ENCODE measurements around the gene PTPRD. TPM values are rescaled to one million over a fixed set of nuclear protein-coding genes. Genes with fewer than 3 reads are reported as not detected.

The PTPRD gene
- total RNA-seq, 1 experiment from 2014 or later = not detected

DNA sequence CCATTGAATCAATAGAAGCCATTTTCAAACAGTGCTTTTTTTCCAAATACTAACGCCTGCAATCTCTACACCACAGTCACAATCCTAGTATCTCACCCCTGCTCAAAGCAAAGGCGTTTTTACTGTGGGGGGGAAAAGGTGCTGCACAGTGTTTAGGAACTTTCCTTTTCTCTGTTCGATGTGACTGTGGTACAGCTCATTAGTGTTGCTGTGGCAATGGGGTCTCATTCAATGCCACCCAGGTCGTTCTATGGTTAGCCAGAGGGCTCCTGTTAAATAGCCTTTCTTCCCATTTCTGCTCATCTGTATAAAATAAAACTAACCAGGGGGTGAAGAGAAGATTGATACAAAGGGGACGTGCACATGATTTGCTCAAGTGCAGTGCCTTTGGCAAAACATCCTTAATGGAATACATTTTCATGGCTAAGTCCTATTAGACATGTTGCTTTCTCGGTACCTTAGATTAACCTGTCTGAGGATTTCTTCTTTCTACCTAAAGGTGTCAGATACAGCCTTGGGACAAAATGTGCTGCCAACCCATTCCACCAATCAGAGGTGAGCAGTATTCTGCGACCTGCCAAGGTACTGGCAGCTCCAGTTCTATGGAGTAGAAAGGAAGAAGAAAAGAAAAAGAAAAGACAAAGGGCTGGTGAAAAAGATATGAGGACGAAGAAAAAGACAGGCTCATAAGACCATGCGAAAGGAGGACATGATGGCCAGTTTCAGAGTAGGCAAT is 2161.8 kb downstream of the PTPRD start:
- DNase-seq (ENCODE audit: low read depth) = no peak

DNA sequence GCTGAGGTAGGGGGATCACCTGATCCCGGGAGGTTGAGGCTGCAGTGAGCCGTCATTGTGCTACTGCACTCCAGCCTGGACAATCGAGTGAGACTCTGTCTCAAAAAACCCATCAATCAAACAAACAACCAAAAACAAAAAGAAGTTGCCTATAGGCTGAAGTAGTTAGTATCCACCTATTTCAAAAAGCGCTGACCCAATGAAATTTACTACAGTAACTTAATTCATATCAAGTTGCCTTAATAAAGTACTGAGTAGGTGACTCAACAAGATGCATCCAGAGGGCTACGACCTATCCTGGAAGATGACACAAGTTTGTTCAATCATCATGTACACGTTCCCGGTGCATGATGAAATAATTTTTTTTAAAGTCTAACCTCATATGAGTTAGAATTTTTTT is 2164.6 kb downstream of the PTPRD start:
- no peak for DNase-seq (ENCODE audit: low read depth)

DNA sequence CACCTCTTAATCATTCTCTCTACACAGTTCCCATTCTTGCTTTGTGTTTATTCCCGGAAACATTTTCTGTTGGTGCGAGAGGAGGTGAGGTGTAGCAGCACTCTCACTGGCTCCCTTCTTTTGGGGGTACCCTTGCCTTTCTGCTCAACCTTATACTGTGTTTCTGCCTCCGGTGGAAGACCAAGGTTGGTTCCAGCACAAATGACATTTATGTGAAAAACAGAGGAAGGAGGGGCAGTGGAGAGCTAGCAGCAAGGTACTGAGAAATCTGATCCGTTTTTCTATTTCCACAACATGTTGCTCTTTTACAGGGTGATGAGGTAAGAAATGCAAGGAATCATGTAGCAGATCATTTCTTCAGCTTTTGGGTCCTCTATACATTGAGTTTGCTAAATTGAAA is 2165.2 kb downstream of the PTPRD start:
- no peak for DNase-seq (ENCODE audit: low read depth)

DNA sequence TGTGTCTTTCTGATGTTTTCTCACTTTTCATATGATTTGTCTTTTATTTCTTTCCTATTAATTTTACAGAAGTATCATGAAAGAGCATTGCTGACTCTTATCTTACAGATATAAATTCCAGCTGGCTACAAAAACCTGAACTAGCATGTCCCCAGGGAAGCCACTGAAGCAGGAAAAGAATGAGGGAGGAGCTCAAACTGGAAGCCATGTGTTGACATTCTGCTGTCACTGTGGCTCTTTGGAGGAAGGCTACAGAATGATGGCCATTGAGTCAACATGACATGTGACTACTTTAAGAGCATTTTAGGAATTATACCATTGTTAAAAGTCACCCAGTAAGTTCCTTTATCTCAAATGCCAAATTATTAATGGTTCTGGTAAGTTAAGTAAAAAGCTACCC is 2174.9 kb downstream of the PTPRD start:
- DNase-seq (ENCODE audit: low read depth) = no peak

DNA sequence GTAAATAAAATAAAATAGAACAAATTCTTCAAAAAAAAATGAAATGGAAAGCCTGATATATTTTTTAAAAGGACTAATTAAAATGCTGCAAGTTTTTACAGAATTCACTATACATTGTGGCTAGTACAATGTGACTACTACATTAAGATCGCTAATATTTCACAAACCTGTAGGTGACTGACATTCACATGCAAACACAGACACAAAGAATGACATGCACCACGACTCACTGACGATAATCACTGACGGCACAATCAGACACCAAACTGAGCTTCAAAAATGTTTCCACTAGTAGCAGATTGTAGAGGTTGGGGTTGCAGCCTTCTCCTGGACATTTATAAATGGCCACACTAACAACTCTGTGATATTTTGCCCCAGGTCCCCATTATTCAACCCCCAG is 2175.5 kb downstream of the PTPRD start:
- DNase-seq (ENCODE audit: low read depth) = no peak

DNA sequence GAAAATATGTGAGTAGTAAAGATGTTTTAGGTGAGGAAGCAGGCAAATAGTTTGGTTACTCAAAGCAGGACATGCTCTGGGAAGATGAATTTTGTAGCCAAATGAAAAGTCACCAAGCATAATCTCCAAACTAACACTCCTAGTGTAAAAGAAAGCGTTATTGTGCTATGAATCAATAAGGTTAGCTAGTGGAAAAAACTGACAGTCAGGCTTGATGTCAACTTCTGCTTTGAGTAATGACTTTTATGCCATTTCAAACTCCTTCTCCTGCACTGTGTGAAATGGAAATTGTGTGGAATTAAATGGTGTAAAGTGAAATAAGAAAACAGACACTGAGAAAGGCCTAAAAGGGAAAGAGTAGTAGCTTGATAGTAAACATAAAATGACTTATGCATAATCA is 2176.0 kb downstream of the PTPRD start:
- no peak for DNase-seq (ENCODE audit: low read depth)

DNA sequence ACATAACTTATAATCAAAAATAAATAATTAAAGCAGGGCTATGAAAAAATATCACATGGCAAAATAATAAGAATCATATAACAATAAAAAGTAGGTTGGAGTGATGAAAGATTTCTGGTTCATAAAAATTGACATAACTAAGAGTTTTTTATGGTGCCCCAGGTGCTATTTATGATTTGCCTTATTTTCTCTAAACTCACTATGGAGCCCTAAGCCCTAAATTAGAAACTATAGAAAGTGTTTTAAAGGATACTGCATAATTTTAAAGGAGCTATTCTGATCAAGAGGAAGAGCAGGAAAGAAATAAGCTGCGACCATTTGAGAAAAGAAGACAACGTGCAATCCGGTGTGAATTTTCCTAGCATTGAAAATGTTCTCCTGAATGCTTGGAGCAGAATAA is 2178.2 kb downstream of the PTPRD start:
- DNase-seq (ENCODE audit: low read depth) = no peak

DNA sequence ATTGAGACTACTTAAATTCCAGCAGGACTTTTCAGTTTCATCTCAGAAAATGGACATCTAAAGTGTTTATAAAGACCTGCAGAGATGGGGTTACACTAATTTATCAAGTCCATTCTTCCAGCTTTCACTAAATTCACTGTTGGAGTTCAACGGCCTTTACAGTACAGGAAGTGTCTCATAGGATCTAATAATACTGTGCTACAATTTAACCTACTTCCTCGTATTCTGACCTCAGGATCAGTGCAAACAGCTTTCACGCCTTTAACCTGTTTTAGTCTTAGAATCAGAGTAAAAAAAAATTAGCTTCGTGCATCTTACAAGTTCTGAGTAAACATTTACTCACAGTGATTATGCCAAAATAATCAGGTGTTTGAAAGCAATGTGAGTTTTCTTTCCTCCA is 2180.6 kb downstream of the PTPRD start:
- DNase-seq (ENCODE audit: low read depth) = no peak

DNA sequence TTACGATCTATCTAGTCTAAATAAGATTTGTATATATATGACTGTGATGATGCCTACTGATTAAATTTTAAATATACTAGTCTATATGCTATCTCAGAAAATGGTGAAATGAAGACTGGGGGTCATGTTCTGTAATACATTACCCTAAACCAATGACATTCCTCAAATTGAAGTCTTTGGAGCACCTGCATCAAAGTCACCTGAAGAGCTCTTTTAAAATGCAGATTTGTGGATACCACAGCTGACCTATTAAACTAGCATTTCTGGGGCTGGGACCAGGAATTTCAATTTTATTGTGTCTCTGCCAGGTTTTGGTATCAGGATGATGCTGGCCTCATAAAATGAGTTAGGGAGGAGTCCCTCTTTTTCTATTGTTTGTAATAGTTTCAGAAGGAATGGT is 2181.3 kb downstream of the PTPRD start:
- no peak for DNase-seq (ENCODE audit: low read depth)

DNA sequence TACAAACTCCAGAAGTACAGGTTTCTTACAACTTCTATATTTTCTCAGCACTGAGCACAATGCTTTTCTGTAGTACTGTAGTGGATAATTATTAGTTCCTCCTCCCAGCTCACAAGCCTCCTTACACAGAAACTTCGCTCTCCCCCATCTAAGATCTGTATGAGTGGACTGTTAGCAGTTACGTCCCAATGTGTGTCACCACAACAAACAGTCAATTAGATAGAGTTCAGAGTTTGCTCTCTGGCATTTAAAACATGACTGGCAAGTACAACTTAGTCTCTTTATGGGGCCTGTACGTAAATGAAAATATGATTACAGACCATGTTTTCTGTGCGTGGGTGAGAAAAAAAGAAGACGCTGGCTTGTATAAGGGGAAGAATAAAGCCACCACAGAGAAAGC is 2181.9 kb downstream of the PTPRD start:
- no peak for DNase-seq (ENCODE audit: low read depth)

DNA sequence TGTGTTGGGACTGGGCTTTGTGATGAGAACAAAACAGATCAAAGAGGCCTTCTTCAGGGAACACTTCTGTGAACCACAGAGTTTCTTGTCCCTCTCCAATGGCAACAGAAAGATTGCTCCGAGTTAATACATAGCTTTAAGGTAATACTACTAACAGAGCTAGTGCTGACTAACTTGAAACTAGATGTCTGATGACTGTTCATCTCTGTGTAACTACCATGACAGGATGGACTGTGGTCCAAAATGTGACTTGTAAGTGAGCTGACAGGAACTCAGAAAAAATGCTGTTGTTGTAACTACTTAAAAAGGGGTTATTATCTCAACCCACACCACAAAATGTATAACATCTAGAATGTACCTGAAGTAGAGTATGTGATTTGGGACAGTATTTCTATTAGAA is 2183.0 kb downstream of the PTPRD start:
- no peak for DNase-seq (ENCODE audit: low read depth)

DNA sequence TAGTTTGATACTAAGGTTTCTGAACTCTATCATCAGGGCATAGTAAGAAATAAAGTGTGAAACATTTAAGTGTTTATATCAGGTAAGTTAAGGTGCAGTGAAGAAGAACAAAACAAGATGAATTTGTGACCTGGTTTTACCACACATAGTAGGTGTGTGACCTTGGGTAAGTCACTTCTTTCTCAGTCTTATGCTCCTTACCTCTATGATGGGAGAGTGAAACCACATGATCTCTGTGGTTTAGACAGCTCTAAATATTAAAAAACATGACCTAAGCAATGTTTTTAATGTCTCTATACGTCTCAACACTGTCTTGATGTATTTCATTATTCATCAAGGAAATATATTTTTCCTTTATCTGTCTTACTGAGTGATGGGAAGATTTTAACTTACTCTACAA is 2183.6 kb downstream of the PTPRD start:
- no peak for DNase-seq (ENCODE audit: low read depth)

DNA sequence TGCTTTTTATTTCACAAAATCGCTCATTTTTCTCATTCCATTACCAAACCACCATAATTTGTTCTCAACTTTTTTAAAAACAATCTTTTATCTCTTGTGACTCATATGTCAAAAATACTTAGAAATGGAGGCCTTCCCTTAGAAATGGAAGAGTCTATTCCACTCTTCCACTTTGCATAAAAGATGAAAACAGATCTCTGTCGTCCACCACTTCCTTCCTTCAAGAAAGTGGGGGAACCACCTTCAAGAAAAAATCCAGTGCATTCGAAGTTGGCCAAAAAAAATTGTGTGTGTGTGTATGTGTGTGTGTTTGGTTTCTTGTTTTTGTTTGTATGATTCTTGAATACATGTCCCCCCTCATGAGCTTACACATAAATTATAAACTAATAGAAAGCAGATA is 2184.4 kb downstream of the PTPRD start:
- no peak for DNase-seq (ENCODE audit: low read depth)

DNA sequence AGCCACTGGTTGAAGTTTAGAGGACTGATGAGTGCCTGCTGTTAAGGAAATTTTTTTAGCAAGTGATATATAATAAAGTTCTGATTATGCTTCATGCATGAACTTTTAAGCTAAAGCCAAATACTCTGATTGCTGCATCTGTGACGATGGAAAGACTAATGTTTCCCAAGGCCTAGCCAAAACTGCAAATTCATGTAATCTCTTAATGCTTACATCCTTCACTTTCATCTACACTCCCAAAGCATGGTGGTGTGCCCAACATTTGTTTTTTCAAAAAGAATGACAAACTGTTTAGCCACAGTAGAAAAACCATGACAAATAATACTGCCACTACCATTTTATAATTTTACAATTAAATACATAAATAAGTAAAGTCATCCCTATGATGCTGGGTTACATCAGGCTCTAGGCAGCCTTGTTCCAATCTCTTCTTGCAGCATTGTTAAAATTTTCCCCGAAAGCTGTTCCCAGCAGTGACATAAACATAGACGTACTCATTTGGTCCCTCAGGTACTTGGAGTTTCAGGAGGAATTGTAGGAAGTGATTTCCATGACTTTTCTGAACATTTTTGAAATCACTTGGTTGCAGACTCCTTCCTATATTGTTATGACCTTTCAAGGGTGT is 2187.9 kb downstream of the PTPRD start:
- no peak for DNase-seq (ENCODE audit: low read depth)

DNA sequence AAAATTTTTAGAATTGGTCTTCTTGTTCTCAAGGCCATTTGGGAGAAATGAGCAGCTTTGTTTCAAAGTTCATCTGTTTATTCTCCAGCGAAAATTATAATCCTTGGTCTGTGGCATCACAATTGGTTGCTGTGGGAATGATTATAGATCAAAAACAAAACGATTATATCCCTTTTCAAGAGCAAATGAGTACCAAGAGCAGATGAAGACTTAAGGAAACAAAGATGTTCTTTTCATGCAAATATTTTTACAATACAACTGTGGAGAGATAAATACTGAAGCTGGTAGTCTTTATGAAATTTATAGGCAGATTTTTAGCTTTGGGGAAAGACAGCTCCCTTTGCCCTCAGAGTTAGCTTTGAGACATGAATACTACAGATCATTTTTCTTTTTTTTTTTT is 2192.4 kb downstream of the PTPRD start:
- DNase-seq (ENCODE audit: low read depth) = no peak

DNA sequence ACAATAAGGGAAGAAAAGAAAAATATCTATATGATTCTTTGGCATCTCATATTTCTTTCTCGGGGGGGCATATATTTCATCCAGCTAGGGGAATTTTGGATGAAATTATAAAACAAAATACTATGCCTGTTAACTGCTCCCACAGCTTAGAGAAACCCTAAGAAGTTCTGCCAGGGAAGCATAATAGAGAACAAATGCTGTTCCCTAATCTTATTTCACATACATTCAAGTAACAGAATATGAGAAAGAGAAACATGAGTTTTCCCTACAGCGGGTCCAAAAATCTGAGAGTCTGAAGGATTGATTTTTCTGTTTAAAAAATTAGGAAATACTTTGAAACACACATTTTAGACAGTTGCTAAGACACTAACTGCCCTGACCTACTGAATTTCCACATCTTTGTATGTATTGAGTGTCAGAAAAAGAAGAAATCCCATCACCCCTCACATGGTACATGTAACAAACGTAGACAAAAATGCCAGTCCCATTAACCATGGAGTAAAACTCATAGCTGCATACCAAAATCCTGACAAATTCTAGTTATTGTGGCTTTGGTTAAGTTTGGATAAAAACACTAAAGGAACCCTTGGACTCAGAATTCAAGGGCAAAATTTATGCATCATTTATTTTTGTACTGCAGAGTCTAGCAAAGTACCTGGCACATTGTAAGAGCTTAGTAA is 2193.1 kb downstream of the PTPRD start:
- no peak for DNase-seq (ENCODE audit: low read depth)

DNA sequence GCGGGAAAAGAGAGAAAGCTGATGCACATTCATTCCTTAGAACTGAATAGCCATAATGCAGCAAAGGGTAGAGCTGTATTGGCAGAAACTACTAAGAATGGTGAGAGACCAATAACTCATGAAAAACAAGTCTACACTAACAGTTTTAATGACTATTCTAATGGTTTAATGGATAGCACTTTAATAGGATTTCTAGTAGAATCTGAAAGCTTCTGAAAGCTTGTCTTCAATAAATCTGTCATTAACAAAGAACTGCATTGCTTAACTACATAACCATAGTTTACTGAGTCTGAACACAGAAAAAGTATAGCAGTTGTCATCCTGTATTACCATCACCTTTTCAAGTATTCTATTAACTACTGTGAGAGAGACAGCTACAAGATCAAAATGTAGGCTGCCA is 2195.5 kb downstream of the PTPRD start:
- no peak for DNase-seq (ENCODE audit: low read depth)

DNA sequence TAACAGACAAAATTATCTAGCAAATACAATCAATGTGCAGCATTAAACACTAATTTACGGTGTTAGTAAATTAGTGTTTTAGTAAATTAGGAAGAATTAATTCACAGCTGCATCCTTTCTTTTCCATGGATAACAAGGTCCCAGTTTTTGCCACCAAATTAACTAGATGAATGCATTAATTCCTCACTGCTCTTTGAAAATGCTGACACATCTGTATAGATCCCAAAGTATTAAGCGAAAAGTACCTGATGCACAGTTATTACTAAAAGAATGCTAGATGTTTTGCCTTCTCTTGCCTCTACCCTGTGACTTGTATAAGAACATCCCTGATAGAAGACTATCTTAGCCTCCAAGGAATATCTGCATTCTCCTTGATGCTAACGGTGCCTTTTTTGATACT is 2200.5 kb downstream of the PTPRD start:
- DNase-seq (ENCODE audit: low read depth) = no peak

DNA sequence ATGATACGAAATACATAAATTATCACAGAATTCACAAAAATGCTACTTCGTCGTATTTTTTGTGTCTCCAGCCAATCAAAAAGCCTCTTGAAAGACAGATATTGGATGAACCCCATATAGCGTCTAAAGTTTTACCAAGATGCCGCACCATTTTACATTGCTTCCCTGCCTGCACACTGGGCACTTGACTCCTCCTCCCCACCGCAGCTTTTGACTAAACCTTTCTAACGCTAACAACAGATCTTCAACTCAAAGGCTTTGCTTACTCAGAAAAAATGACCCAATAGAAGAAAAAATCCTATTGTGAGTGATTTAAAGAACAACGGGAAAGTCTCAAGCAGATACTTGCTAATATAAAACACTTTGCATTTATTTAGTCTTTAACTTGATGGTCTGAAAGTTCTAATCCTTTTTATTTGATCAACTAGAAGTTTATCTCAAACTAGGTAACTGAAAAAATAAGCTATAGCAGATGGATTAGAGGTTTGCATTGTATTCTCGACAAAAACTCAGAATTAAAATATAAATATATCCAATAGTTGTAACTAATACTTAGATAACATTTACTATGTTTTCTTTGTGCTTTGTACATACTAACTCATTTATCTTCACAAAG is 2204.1 kb downstream of the PTPRD start:
- no peak for DNase-seq (ENCODE audit: low read depth)

DNA sequence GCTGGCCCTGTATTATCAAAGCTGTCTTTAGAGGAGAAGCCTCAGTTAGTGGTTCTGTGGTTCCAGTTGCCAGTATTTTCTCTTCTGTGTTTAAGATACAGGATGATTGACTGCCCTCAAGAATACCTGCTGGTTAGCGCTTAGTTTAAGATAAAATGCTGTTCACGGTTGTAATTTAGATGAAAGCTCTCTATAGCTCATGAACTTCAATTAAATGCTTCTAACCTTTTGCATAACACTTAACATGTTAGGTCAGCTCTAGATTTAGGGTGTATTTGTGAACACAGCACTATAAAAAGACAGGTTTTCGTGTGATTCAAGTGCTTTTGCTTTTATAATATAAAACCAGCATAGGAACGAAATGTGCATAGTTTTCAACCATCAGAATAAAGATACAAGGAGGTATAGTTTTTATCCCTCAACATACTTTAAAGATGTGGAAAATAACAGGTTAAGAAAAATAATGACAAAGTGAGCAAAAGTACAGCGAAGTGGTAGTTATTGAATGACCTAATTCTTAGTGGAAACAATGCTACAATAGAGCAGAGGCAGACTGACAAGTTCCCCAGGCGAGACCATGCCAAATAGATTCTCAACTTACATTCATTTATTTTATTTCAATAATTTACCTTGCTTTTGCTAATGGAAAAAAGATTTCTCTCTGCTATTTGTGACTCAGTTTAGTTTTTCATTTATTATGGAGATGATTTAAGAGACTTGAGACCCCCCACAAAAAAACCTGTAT is 2210.7 kb downstream of the PTPRD start:
- no peak for DNase-seq (ENCODE audit: low read depth)

DNA sequence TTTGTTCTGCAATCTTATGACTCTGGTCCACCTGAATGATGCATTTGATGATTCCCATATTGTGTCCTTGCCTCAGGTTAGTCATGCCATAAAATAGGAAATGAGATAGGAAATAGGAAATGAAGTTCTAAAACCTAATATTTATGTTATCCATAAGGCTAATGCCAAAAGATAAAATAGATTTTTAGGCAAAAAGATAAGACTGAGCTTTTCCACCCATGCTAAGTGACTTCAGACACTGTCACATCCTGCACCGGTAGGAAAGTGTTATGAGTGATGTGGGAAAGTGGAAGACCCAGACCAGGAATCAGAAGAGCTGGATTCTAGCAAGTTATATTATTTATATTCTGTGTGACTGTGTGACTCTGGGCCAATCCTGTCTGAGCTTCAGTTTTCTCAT is 2212.4 kb downstream of the PTPRD start:
- no peak for DNase-seq (ENCODE audit: low read depth)

DNA sequence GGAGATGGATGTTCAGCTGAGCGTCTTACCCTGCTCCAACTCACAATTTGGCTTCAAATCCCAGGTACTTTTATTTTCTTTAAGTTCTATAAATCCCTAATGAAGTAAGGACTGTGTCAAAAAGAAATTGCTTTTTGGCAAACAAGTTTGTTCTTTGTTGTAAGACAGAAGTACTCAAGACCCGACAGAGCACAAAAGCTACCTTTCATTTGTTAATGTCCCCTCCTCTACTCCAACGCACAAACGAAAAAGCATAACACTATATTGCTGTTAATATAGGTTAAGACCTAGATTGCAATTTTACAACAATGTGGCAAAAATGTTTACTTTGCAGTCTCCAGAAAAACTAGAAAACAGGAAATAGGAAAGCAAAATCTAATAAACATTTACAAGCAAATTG is 2217.8 kb downstream of the PTPRD start:
- no peak for DNase-seq (ENCODE audit: low read depth)

Data from LHCN-M2 (cell line).